Lower leg skin (tissue), 4 donors: ENCODE data around the gene SH3RF2. TPM values are rescaled to one million over a fixed set of nuclear protein-coding genes. Genes with fewer than 3 reads are reported as not detected.

Experiments used
- DNase-seq, 2 donors: peaks; one replicate each; pipeline ENCODE4 v3.0.0-alpha.2; 2019; ENCODE audit warnings: low spot score in 2 of 2
- H3K4me3 ChIP-seq: fragments of 200-600 bp; sonication (generic); 2 replicates; pipeline ENCODE4 v1.5.1; 2017; ENCODE audit warnings: mild to moderate bottlenecking, low read depth; ENCODE audit not compliant: poor library complexity, severe bottlenecking
- POLR2A ChIP-seq, 2 donors: fragments of 450-650 bp; IDR thresholded peaks; one replicate each; pipeline ENCODE4 v1.6.1; 2016 to 2017; ENCODE audit warnings: antibody characterized with exemption in 2 of 2, mild to moderate bottlenecking in 1 of 2, moderate library complexity in 1 of 2
- WGBS, 2 donors: methylation state at CpG; one replicate each; pipeline ENCODE4 v1.1.5; 2018; 5-methylcytosine and 5-hydroxymethylcytosine counted together
- intact Hi-C: fragments of 100-400 bp; cut with DNase I; formaldehyde crosslinking; loops from one replicate; pipeline ENCODE4 v1.15.0; 2023; ENCODE audit warnings: low total_unique reads
- total RNA-seq, 4 donors: library from RNA; depleted of rRNA; stranded (reverse); fragments of >200 nt; gene quantifications; one replicate each; pipeline ENCODE4 v1.1.0, GENCODE V29; 2016
- TF ChIP-seq, protein P1 (sequence below), 3 donors: fragments of 450-650 bp; IDR thresholded peaks; one replicate each; pipeline ENCODE4 v1.5.1; 2016; ENCODE audit warnings: antibody characterized with exemption in 3 of 3, mild to moderate bottlenecking in 3 of 3, moderate library complexity in 2 of 3

SH3RF2 gene
- total RNA-seq, 4 donors from 2014 or later, result 109 to 169 (median 121) TPM

DNA sequence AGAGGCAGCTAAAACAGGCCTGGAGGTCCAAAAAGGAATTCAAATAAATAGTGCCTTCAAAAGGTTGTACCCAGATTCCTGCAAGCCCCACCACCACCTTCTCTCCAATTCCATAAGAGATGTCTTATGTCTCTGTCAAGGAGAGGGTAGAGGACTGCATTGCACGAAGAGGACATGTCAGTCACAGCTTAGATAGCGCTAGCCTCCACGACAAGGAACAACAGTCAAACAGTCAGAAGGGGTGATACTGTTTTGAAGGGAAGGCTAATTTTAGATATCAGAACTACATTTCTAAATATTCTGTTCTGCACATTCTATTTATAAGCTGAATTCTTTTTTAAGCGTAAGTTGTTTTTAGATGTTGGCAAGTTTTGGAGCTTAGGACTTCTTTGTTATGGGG is 134.8 kb downstream of the SH3RF2 start:
- TF ChIP-seq POLR2A (IDR thresholded peaks at IDR 0.05), result no peak
- TF ChIP-seq, protein P1, sequence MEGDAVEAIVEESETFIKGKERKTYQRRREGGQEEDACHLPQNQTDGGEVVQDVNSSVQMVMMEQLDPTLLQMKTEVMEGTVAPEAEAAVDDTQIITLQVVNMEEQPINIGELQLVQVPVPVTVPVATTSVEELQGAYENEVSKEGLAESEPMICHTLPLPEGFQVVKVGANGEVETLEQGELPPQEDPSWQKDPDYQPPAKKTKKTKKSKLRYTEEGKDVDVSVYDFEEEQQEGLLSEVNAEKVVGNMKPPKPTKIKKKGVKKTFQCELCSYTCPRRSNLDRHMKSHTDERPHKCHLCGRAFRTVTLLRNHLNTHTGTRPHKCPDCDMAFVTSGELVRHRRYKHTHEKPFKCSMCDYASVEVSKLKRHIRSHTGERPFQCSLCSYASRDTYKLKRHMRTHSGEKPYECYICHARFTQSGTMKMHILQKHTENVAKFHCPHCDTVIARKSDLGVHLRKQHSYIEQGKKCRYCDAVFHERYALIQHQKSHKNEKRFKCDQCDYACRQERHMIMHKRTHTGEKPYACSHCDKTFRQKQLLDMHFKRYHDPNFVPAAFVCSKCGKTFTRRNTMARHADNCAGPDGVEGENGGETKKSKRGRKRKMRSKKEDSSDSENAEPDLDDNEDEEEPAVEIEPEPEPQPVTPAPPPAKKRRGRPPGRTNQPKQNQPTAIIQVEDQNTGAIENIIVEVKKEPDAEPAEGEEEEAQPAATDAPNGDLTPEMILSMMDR (IDR thresholded peaks at IDR 0.05), result no peak
- no peak overlapping the region for H3K4me3 ChIP-seq
- intact Hi-C loops, result no loop called here
- DNase-seq, result no peak
- WGBS, 2 donors, result 57 to 69% methylated on average over 4 of the region's 4 CpGs

DNA sequence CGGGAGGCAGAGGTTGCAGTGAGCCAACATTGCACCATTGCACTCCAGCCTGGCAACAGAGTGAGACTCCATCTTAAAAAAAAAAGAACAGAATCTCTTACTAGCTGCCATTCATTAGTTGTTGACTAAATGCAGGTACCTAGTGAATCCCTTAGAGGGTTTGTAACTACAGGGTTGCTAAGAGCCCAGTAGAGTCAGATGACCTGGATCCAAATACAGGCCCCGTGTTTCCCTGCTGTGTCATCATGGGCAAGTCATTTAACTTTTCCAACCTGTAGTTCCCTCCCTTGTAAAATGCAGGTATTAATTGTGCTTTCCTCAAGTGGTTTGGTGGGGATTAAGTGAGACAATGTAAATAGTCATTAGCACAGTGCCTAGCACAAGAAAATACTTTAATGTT is 136.2 kb downstream of the SH3RF2 start:
- intact Hi-C loops, result no loop called here

DNA sequence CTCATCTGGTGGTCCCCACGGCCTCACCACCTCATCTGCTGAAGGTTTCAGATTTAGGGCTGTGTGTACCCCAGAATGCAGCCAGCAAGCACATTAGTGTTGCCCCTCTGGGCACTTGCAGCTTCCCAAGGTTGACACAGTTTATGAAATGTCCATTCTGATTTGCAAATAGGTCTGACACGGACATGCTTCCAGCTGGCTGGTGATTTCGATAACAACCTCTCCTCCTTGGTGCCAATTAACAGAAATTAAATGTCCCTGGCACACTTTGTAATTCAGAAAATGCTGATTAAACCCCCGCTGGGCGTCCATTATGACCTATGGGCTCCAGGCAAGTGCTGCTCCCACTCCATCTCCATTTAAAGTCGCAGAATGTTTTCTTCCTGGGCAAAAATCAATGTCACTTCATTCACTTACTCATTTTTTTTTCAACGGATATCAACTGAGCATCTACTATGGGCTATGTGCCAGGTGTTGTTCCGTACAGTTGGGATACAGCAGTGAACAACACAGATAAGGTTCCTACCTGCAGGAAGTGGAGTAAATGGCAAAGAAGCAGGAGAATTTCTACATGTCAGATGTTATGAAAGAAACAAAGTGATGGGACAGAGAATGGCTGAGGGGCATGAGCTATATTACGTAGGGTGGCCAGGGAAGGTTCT is 137.0 kb downstream of the SH3RF2 start:
- intact Hi-C loops, result no loop called here
- no peak for DNase-seq
- WGBS, 2 donors, result 53 to 54% methylated on average over 9 of the region's 9 CpGs
- TF ChIP-seq, protein P1 (IDR thresholded peaks at IDR 0.05), result no peak
- TF ChIP-seq POLR2A (IDR thresholded peaks at IDR 0.05), result no peak
- no peak overlapping the region for H3K4me3 ChIP-seq

More for the DNA sequence above, 136.2 kb downstream of the SH3RF2 start:
- TF ChIP-seq, protein P1 (IDR thresholded peaks at IDR 0.05), result no peak
- TF ChIP-seq POLR2A (IDR thresholded peaks at IDR 0.05), result no peak
- no peak overlapping the region for H3K4me3 ChIP-seq
- no peak for DNase-seq
- 69 to 74% methylated on average over 2 of the region's 2 CpGs for WGBS, 2 donors

GRCh38 chr5:146076028-146076427 is 139.7 kb downstream of the SH3RF2 start:
- intact Hi-C loops, result no loop called here
- DNase-seq, result no peak
- WGBS, 2 donors, result 15 to 52% methylated on average over 4 of the region's 4 CpGs
- TF ChIP-seq, protein P1 (IDR thresholded peaks at IDR 0.05), result no peak
- TF ChIP-seq POLR2A (IDR thresholded peaks at IDR 0.05), result no peak
- no peak overlapping the region for H3K4me3 ChIP-seq

GRCh38 chr5:146076455-146076854 is 140.1 kb downstream of the SH3RF2 start:
- intact Hi-C loops, result no loop called here
- no peak for DNase-seq
- TF ChIP-seq, protein P1 (IDR thresholded peaks at IDR 0.05), result no peak
- no peak for TF ChIP-seq POLR2A (IDR thresholded peaks at IDR 0.05)
- H3K4me3 ChIP-seq, result no peak overlapping the region
- 73 to 77% methylated on average over 4 of the region's 4 CpGs for WGBS, 2 donors

- DNase-seq, result no peak
- 63 to 65% methylated on average over 2 of the region's 2 CpGs for WGBS, 2 donors
- no peak overlapping the region for H3K4me3 ChIP-seq
- intact Hi-C loops, result no loop called here
- TF ChIP-seq POLR2A (IDR thresholded peaks at IDR 0.05), result no peak
- TF ChIP-seq, protein P1 (IDR thresholded peaks at IDR 0.05), result no peak
These were observed 142.2 kb downstream of the SH3RF2 start for GRCh38 chr5:146078566-146078965.
